Activated CD8-positive, alpha-beta memory T cell treated with anti-CD3 and anti-CD28 coated beads for 36 hours (primary cell): ENCODE data around the gene SMYD3. TPM values are rescaled to one million over a fixed set of nuclear protein-coding genes. Genes with fewer than 3 reads are reported as not detected.

ENCODE experiments used
- CTCF ChIA-PET: fragments of 350-600 bp; sonication (Branson Sonifier 250); formaldehyde crosslinking; loops from one replicate; lab custom pipeline; 2021; ENCODE audit warnings: antibody characterized with exemption; lab: Charles Lee
- POLR2A ChIA-PET: fragments of 350-600 bp; sonication (Branson Sonifier 250); formaldehyde crosslinking; loops from one replicate; lab custom pipeline; 2021; ENCODE audit warnings: antibody characterized with exemption; lab: Charles Lee
- total RNA-seq, 2 experiments: library from RNA; stranded (reverse); gene quantifications; one replicate each; pipeline ENCODE4 v1.2.3, GENCODE V29; 2021

SMYD3 gene
- total RNA-seq, 2 experiments from 2014 or later: 17.6 to 20.5 TPM

DNA sequence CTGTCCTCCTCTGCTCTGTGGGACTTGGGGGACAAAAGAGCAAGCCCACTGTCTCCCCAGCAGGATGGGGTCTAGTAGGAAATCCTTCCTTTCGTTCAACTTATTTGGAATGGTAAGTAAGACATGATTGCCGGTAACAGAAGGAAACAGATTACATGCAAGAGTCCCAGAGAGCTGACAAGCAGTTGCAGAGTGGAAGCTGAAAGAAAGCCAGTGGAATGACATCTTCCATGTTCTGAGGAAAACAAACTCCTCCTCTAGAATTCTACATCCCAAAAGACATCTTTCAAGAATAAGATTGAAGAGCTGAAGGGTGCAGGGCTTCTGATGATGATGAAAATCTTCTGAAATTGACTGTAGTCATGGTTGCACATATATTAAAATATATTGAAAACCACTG, 732.9 kb downstream of the SMYD3 start:
- CTCF ChIA-PET: no interaction called here
- POLR2A ChIA-PET: no interaction called here

DNA sequence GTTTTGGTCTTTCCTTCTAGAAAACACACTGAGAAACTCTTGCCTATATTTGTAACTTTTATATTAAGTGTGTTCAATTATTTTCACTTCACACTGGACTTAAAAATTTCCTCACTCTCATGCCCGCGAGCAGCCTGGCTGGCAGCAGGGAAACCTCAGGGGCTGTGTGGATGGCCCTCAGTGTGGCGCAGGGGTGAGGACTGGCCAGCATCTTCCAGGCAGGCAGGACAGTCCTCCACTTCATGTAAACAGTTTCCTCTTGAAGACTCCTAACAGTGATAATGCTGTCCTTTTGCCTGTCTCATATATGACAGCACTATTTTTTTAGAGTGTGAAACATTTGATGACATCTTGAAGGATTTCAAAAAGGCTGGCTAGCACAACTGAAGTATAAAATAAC, 733.7 kb downstream of the SMYD3 start:
- ChIA-PET CTCF (no interaction called here), POLR2A (no interaction called here)

DNA sequence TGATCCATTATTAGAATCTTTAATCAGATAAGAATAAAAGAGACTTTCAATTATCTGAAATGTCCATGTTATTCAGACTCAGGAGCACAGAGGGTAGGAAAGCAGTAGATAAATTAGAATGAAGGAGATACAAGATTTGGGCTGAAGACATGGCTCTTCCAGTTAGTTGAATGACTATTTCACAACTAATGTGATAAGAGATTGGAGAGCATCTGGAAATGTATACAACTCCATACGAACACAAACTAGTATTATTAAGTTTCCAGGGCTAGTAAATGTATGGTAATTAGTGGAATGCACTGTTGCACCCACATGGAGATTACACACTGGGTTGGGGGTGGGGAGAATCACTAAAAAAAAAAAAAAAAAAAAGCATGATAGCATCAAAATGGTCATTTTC, 734.3 kb downstream of the SMYD3 start:
- CTCF ChIA-PET: no interaction called here
- POLR2A ChIA-PET: no interaction called here

DNA sequence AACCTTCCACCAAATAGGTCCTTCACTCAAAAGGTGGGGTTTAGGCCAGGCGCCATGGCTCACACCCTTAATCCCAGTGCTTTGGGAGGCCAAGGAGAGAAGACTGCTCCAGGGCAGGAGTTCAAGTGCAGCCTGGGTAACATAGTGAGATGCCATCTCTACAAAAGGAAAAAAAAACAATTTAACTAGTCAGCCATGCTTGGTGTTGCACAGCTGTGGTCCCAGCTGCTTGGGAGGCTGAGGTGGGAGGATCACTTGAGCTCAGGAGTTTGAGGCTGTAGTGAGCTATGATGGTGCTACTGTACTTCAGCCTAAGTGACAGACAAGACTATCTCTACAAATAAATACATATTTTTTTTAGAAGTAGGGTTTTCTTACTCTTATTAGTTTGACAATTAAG, 734.8 kb downstream of the SMYD3 start:
- ChIA-PET CTCF (no interaction called here), POLR2A (no interaction called here)

DNA sequence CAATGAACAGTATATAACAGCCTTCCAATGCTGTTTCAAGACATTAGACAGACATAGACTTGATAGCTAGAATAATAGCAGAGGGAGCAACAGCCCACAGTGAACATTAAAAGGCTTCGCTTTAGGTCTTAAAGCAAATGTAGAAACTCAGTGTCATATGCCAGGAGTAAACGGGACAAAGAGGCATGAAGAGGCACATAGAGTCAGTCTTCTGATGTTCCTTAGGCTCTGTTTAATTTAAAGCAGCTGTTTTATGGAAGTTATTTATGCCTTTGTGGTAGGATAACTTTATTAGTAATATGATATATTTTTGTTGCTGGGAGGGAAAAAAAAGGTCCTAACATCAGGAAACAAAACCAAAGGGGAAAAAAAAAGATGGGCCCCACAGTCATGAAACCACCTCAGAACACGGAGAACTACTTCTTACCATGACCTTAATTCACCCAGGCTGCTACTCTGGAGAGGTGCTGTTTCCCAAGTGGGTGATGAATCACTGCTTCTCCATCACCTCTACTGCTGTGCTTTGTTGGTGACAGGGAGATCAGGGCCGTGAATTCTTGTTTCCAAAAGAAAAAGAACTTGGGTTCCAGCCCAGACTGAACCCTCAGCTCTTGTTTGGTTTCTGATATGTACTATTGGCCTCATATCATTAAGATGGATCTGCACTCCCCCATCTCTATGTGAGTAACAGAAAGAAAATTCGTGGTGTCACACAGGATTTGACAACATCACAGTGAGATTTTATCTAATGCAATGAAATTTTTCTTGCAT, 735.4 kb downstream of the SMYD3 start:
- POLR2A ChIA-PET: no interaction called here
- CTCF ChIA-PET: no interaction called here

DNA sequence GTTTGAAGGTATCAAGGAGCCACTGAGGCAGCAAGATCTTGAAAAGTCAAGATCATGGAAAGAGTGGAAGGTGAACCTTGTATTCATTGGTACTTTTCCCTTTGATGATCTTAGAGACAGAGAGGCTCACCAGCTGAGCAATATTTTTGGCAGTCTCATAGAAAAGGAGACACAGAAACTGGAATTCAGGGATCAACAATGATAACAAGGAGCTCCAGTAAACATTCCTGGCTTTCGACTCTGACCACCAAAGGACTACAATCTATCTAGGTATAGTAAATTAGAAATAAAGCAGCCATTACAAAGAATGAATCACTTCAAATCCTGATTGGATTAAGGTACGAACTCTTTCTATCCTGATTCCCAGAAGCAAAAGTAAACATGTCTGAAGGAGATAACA, 736.9 kb downstream of the SMYD3 start:
- ChIA-PET CTCF (no interaction called here), POLR2A (no interaction called here)

DNA sequence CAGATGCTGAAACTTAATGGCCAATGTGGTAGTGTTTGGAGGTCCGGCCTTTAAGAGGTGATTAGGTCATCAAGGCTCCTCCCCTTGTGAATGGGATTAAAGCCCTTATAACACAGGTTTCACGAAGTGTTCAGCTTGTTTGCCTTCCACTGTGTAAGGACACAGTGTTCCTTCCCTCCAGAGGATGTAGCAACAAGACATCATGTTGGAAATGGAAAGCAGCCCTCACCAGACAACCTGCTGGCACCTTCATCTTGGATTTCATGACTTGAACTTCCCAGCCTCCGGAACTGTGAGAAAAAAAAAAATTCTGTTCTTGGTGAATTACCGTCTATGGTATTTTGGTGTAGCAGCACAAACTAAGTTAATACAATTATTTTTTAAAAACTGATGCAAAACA, 738.5 kb downstream of the SMYD3 start:
- ChIA-PET POLR2A (no interaction called here), CTCF (interaction anchor here (0.6 kb wide), 1 partner anchor 17 kb away, joined by 3 read pairs; no protein-coding TSS in a partner anchor)

DNA sequence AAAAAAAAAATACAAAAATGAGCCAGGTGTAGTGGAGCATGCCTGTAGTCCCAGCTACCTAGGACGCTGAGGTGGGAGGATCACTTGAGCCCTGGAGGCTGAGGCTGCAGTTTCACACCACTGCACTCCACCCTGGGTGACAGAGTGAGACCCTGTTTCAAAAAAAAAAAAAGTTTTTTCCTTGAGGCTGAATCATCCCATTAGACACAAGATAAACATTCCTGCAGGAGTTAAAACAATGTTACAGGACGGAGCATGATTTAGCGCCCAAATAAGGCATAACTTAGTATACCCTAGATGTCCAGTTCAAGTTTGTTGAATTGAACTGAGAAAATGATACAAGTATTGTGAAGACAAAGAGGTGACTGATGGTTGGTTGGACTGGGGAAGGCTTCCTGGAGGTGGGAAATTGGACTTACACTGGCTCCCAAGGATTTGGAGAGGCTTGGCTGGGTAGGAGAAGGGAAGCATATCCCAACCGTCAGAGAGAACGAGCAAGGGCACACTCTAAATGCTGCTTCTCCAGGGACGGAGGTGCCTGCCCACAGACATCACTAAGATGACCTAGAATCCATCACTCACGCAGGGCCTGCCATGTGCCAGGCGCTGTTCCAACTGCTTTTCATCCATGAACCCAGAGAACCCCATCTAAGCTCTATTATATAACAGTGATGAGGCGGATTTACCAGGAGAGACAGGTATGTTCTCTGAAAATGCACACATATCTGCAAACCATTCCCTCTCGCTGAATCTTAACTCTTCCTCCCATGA, 741.7 kb downstream of the SMYD3 start:
- ChIA-PET CTCF (interaction anchor here (0.8 kb wide), 1 partner anchor 31 kb away, joined by 4 read pairs; no protein-coding TSS in a partner anchor), POLR2A (no interaction called here)

DNA sequence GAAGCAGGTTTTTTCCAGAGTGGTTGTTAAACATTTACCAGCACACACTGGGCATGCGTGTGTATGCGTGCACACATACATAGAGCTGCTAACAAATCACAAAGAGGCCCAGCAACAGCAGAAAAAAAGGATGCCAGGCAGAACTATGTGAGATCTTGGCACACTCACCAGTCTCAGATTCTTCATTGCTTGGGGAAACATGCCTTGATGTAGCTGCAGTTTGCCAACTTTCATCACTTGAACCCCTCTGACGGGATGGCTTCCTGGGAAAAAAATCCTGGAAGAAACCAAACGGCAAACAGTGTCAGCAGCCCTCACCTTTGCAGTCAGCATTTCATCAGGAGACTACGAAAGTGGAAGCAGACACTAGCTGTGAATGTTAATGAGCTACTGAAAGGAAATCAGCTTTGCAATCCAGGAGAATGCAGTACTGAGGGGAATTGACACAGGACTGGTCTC, 743.2 kb downstream of the SMYD3 start:
- POLR2A ChIA-PET: no interaction called here
- CTCF ChIA-PET: interaction anchor here (0.9 kb wide), 1 partner anchor 15 kb away, joined by 3 read pairs; no protein-coding TSS in a partner anchor

DNA sequence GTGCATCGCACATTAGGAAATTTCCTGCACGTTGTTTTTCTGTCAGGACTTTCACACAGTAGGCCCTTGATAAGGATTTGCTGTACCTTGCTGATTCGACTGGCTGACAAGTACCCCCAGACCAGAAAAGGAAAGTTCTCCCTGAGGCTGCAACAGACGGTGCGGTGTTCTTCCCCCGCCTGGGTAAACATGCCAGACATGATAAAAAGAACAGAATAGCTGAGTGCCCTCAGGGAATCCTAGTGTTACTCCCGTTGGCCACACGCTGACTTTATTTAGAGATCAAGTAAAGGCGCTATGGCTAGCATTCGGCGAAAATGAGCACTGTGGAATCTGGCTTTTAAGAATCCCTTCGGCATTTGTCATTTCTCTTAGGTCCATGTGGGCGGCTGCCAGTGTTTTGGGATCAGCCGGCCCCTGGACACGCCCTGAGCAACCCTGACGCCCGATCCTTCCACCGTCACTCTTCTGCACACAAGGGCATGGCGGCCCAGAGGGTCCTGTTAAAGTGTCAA, 744.6 kb downstream of the SMYD3 start:
- ChIA-PET CTCF (interaction anchor here (0.7 kb wide), 1 partner anchor 37 kb away, joined by 5 read pairs; no protein-coding TSS in a partner anchor), POLR2A (no interaction called here)

DNA sequence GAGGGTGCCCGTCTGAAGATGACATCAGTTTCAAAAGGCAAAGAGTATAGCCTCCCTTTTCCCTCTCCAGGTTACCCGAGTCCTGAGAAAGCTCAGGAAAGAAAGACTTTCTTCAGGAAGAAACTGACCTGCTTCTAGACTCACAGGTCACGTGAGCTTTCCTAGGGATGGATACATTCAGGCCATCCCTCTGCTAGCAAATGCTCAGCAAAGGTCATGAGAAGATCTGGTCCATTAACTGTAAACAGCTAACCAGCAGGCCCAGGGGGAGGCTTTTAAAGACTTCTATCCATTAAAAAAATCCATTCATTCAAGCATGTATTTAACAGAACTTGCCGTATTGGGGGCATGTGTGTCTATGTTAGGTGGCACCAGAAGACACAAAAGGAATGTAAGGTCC, 746.8 kb downstream of the SMYD3 start:
- ChIA-PET CTCF (no interaction called here), POLR2A (no interaction called here)

DNA sequence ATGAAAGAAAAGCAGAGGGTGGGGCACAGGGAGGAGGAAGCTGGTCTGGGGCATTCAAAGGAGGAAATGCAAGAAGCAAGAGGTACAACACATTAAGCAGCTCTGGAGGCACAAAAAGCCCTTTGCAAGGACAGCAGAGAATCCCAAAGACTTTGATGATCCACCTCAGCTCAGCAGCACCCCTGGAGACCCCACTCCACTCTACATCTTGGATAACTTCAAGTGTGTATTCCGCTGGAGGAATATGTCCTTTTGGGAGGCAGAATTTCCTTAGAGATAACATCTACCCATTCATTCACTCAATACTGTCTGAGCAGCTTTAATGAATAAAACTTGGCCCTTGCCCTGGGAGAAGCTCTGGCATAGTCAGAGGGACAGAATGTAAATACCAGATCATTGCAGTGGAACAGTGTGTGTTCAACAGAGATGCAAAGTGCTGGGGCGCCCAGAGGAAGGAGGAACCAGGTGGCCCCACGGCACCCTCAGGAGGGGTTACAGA, 752.6 kb downstream of the SMYD3 start:
- CTCF ChIA-PET: no interaction called here
- POLR2A ChIA-PET: interaction anchor here (0.5 kb wide), 1 partner anchor 264 kb away, joined by 3 read pairs; no protein-coding TSS in a partner anchor

DNA sequence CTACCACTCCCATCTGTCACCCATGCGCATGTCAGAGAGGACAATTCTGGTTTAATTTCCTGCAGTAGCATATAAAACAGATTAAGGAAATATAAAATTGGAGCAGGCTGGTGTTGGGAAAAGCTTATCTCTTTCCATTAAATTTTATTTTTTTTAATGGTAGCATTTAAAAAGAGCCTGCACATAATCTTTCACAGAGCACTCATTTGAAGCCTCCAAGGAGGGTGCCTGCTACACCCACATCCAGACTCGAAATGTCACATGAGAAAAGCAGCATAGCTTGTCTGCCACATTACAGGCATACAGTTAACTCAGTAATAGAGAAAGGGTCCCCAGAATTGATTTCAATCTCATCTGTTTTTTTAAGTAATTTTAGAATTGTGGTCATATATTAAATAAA, 753.3 kb downstream of the SMYD3 start:
- CTCF ChIA-PET: no interaction called here

DNA sequence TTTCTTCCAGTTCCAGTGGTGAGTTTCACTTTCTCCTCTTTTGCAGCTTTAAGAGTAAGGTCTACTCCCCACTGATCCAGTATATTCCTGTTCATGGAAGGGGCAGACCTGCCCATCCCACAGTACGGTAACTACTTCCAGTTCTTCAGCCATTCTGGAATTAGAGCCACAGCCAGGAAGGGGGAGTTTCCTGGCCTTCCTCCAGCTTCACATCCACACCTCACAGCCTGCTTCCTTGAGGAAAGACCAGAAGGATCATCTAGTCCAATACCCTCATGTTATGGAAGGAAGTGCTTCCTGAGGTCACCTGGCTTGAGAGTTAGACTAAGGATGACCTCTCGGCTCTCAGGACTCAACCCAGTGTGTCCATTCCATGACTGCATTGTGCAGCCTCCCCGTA, 754.5 kb downstream of the SMYD3 start:
- POLR2A ChIA-PET: no interaction called here

More for the DNA sequence above, 753.3 kb downstream of the SMYD3 start:
- POLR2A ChIA-PET: interaction anchor here (0.5 kb wide), 1 partner anchor 265 kb away, joined by 3 read pairs; no protein-coding TSS in a partner anchor

DNA sequence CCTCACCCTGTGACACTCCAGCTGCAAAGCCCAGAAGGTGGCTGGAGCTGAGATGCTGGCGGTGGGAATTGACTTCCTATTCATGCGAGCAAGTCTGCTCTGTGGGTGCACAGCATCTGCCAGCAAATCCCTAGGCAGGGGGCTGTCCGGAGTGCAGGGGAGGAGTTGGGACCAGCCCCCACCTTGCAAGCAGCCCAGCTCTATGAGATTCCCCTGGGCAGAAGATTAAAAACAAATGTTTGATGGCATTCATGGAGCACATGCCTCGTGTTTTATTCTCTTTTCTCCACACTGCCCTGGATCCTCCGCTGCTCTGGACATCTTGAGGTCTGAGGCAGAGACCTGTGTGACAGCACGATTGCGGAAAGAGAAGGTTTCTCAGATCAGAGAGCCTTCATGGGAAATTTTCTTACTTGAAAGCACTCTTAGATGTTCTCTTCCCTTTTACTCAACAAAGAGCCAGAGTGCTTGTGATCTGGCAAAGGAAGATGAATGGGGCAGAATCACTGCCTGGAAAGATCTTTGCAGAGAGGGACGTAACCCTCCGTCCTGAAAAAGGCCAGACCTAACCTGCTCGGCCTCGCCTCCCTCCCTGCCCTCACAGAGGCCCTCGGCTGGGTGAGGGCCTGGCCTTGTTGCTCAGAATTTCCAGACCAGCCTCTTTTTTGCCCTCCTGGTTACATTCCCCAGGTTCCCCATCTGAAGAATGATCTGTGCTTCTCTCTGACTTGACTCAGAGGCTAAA, 755.2 kb downstream of the SMYD3 start:
- POLR2A ChIA-PET: no interaction called here
- CTCF ChIA-PET: no interaction called here

More for the DNA sequence above, 754.5 kb downstream of the SMYD3 start:
- CTCF ChIA-PET: no interaction called here

DNA sequence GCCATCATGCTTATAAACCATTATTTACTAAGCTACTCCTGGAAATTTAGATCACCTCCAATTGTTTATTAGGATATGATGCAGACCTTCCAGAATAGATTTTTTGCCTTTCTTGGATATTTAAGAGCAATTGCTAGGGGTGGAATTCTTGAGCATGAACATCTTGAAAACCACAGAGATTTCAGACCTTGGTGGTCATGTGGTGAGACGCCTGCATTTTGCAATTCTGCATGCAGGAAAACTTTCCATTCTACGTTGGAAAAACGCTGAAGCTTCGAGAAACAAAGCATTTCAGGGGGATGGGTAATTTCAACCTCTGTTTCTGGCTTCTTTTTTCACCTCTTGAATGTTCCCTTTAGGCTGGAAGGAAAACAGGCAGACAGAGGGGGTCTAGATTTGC, 756.0 kb downstream of the SMYD3 start:
- ChIA-PET CTCF (no interaction called here), POLR2A (no interaction called here)

DNA sequence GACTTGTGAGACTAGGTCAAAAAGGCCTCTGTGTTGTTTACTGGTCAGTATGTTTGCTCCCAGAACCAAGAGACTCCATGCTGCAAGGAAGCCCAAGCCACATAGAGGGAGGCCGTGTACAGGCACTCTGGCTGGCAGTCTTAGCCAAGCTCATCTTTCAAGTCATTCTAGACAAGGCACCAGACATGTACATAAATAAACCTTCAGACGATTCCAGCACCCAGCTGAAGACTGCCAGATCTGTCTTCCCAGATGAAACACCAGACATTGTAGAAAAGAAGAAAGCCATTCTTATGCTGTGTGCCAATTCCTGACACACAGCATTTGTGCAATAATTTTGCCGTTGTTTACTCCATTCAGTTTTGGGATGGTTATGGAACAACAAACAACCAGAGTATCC, 756.8 kb downstream of the SMYD3 start:
- ChIA-PET POLR2A (no interaction called here), CTCF (no interaction called here)

DNA sequence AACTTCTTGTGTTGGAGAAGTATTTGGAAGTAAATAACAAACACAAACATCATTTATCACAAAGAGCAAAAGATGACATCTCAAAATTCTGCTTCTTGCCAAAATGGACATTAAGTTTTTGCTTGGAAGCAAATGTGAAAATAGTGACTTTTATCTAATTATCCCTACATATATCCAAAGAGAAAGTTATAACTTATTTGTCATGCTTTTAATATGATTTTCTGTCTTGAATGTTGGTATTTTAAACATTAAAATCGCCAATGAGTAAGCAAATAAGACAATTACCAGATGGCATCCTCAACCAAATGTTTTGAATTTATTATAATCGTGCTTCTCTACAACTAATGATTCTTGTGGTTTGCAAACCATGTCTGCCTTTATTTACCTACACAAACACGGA, 758.0 kb downstream of the SMYD3 start:
- ChIA-PET CTCF (interaction anchor here (1.2 kb wide), 1 partner anchor 15 kb away, joined by 3 read pairs; no protein-coding TSS in a partner anchor), POLR2A (no interaction called here)

DNA sequence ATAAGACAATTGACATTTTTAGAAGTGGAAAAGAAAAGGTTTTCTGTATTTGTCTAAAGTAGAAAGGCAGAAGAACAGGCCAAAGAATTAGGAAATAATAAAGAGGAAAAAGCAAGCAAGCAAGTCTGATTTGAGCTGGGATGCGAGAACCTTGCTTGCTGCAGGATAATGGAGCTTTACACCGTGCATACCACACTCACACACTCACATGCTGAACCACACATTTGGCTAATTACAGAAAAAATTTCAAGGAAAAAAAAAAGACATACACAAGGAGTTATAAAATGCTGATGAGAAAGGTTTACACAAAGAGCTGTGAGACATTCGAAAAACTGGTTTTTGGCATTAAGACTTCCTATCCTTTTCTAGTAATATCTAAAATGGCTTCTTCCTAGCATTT, 758.4 kb downstream of the SMYD3 start:
- ChIA-PET POLR2A (no interaction called here), CTCF (interaction anchor here (1.2 kb wide), 1 partner anchor 16 kb away, joined by 3 read pairs; no protein-coding TSS in a partner anchor)
